MM.1S (cell line): ENCODE data around the gene SSC4D.
"Not testable (repeated sequence)": the region's sequence is repeated elsewhere in the genome, so short reads cannot be mapped to it uniquely, and the experiment has no call there.

ENCODE experiments used
- DNase-seq: peaks from one replicate; pipeline ENCODE4 v3.0.0-alpha.2; 2015
- H2AFZ ChIP-seq: fragments of 300-600 bp; sonication (generic); 2 replicates; pipeline ENCODE4 v1.6.0; 2016; ENCODE audit warnings: antibody characterized with exemption, low read length
- H3F3A ChIP-seq: fragments of 300-600 bp; sonication (generic); 2 replicates; pipeline ENCODE4 v1.6.1; 2016; ENCODE audit warnings: mild to moderate bottlenecking, antibody characterized with exemption, low read length, moderate library complexity, mixed read lengths; ENCODE audit not compliant: insufficient read depth
- H3K27ac ChIP-seq: fragments of 300-600 bp; sonication (generic); 2 replicates; pipeline ENCODE4 v1.5.1; 2016; ENCODE audit warnings: mild to moderate bottlenecking, low read length
- H3K27me3 ChIP-seq: fragments of 300-600 bp; sonication (generic); replicated peaks from 2 replicates; pipeline ENCODE4 v1.6.0; 2016; ENCODE audit warnings: low read length; ENCODE audit not compliant: insufficient read depth
- H3K36me3 ChIP-seq: fragments of 300-600 bp; sonication (generic); replicated peaks from 2 replicates; pipeline ENCODE4 v1.6.1; 2016; ENCODE audit warnings: mild to moderate bottlenecking, low read length, mixed read lengths; ENCODE audit not compliant: insufficient read depth
- H3K4me1 ChIP-seq: fragments of 300-600 bp; sonication (generic); 2 replicates; pipeline ENCODE4 v1.6.1; 2016; ENCODE audit warnings: low read length, mixed read lengths
- H3K4me2 ChIP-seq: fragments of 300-600 bp; sonication (generic); 2 replicates; pipeline ENCODE4 v1.6.0; 2016; ENCODE audit warnings: low read depth, low read length
- H3K4me3 ChIP-seq: fragments of 300-600 bp; sonication (generic); 2 replicates; pipeline ENCODE4 v1.5.1; 2016; ENCODE audit warnings: low read length, mixed read lengths
- H3K79me2 ChIP-seq: fragments of 300-600 bp; sonication (generic); 2 replicates; pipeline ENCODE4 v1.6.1; 2016; ENCODE audit warnings: mixed run types, low read length, mixed read lengths
- H3K9ac ChIP-seq: fragments of 300-600 bp; sonication (generic); 2 replicates; pipeline ENCODE4 v1.6.1; 2016; ENCODE audit warnings: low read length, mixed read lengths
- H3K9me2 ChIP-seq: fragments of 300-600 bp; sonication (generic); replicated peaks from 2 replicates; pipeline ENCODE4 v1.6.1; 2016; ENCODE audit warnings: mild to moderate bottlenecking, low read length, mixed read lengths; ENCODE audit not compliant: insufficient read depth
- H3K9me3 ChIP-seq: fragments of 300-600 bp; sonication (generic); replicated peaks from 2 replicates; pipeline ENCODE4 v1.6.1; 2016; ENCODE audit warnings: mild to moderate bottlenecking, low read length, mixed read lengths; ENCODE audit not compliant: insufficient read depth
- H4K20me1 ChIP-seq: fragments of 300-600 bp; sonication (generic); 2 replicates; pipeline ENCODE4 v1.6.1; 2016; ENCODE audit warnings: mild to moderate bottlenecking, low read length, moderate library complexity, mixed read lengths; ENCODE audit not compliant: insufficient read depth
- EZH2 ChIP-seq: fragments of 300-600 bp; sonication (generic); optimal IDR thresholded peaks from 2 replicates; pipeline ENCODE3; 2017; ENCODE audit warnings: low read depth, mild to moderate bottlenecking, antibody characterized with exemption, low read length, mixed read lengths
- EZH2phosphoT487 ChIP-seq: fragments of 300-600 bp; sonication (generic); IDR thresholded peaks from 2 replicates; pipeline ENCODE4 v1.6.1; 2018; ENCODE audit warnings: antibody characterized with exemption, low read length
- TF ChIP-seq, protein P1 (sequence below): fragments of 300-600 bp; sonication (generic); IDR thresholded peaks from 2 replicates; pipeline ENCODE4 v1.5.1; 2016; ENCODE audit warnings: antibody characterized with exemption, low read length, mixed read lengths

SSC4D gene

DNA sequence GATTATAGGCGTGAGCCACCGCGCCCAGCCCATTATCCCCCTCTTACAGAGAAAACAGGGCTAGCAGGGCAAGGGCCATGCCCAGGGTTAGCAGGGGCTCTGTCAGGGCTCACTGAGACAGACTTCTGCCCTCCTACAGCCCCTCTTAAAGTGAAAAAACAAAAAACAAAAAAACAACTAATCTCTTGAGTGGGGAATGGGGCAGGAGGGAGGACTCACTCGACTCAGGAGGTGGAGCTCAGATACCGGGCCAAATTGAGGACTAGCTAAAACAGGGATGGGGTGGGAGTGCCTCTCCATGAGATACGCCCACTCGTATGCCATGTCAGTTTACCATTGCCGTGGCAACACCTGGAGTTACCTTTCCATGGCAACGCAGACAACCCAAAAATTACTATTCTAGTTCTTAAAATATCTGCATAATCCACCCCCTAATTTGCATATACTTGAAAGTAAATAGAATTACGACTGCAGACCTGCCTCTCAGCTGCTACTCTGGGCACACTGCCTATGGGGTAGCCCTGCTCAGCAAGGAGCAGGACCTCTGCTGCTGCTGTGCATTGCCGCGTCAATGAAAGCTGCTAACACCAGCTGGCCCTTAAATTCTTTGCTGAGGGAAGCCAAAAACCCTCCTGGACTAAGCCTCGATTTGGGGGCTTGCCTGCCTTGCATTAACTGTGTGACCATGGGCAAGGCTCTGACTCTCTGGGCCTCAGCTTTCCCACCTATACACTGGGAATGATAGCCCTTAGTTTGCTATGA is 13.4 kb downstream of the SSC4D start:
- no peak for DNase-seq
- H4K20me1 ChIP-seq = no peaks in the 10 kb centered on the region
- H3K9me3 ChIP-seq = no peaks in the 10 kb centered on the region
- H2AFZ ChIP-seq = no peak overlapping the region
- TF ChIP-seq EZH2 (no peak), EZH2phosphoT487 (no peak)
- TF ChIP-seq, protein P1, sequence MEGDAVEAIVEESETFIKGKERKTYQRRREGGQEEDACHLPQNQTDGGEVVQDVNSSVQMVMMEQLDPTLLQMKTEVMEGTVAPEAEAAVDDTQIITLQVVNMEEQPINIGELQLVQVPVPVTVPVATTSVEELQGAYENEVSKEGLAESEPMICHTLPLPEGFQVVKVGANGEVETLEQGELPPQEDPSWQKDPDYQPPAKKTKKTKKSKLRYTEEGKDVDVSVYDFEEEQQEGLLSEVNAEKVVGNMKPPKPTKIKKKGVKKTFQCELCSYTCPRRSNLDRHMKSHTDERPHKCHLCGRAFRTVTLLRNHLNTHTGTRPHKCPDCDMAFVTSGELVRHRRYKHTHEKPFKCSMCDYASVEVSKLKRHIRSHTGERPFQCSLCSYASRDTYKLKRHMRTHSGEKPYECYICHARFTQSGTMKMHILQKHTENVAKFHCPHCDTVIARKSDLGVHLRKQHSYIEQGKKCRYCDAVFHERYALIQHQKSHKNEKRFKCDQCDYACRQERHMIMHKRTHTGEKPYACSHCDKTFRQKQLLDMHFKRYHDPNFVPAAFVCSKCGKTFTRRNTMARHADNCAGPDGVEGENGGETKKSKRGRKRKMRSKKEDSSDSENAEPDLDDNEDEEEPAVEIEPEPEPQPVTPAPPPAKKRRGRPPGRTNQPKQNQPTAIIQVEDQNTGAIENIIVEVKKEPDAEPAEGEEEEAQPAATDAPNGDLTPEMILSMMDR = no peak
- H3K27ac ChIP-seq = no peak overlapping the region
- H3K27me3 ChIP-seq = no peaks in the 10 kb centered on the region
- no peak overlapping the region for H3K4me3 ChIP-seq
- H3K4me1 ChIP-seq = peaks cover 16% of the 10 kb centered on the region; the same call in 1 of the 2 replicates
- H3K9me2 ChIP-seq = no peaks in the 10 kb centered on the region
- H3K79me2 ChIP-seq = no peaks in the 10 kb centered on the region
- no peaks in the 10 kb centered on the region for H3K36me3 ChIP-seq
- H3K9ac ChIP-seq = no peak overlapping the region
- H3F3A ChIP-seq = no peaks in the 10 kb centered on the region
- H3K4me2 ChIP-seq = no peak overlapping the region

DNA sequence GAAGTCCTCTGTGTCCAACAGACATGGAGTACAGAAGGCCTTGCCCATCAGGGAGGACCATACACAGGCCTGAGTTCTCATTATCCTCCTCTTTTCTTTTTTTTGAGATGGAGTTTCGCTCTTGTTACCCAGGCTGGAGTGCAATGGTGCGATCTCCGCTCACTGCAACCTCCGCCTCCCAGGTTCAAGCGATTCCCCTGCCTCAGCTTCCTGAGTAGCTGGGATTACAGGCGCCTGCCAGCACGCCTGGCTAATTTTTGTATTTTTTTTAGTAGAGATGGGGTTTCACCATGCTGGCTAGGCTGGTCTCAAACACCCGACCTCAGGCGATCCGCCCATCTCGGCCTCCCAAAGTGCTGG is 13.9 kb downstream of the SSC4D start:
- not testable (repeated sequence) for H3K4me3 ChIP-seq, H4K20me1 ChIP-seq, H3K27ac ChIP-seq, H3K9me3 ChIP-seq, H3K9ac ChIP-seq, H3K36me3 ChIP-seq, H3K9me2 ChIP-seq, H3K4me2 ChIP-seq, H3K79me2 ChIP-seq, DNase-seq, H3K27me3 ChIP-seq, H3F3A ChIP-seq, H2AFZ ChIP-seq
- peaks cover 16% of the 10 kb centered on the region; the same call in 1 of the 2 replicates for H3K4me1 ChIP-seq

- TF ChIP-seq, protein P1 = no peak
- TF ChIP-seq EZH2phosphoT487 (no peak), EZH2 (no peak)
- Histone ChIP-seq H3K36me3 (no peaks in the 10 kb centered on the region), H3K4me3 (no peak overlapping the region), H4K20me1 (no peaks in the 10 kb centered on the region), H3K9me2 (no peaks in the 10 kb centered on the region), H3F3A (no peaks in the 10 kb centered on the region), H3K9ac (no peak overlapping the region), H3K4me1 (peaks cover 17% of the 10 kb centered on the region; the same call in 1 of the 2 replicates), H3K27ac (no peak overlapping the region), H3K27me3 (no peaks in the 10 kb centered on the region), H3K9me3 (no peaks in the 10 kb centered on the region), H3K4me2 (no peak overlapping the region), H3K79me2 (no peaks in the 10 kb centered on the region), H2AFZ (no peak overlapping the region)
- DNase-seq = no peak
Measured at GRCh38 chr7:76394957-76395356, 14.5 kb downstream of the SSC4D start.
